ENCODE data around the gene SPDL1.

DNA sequence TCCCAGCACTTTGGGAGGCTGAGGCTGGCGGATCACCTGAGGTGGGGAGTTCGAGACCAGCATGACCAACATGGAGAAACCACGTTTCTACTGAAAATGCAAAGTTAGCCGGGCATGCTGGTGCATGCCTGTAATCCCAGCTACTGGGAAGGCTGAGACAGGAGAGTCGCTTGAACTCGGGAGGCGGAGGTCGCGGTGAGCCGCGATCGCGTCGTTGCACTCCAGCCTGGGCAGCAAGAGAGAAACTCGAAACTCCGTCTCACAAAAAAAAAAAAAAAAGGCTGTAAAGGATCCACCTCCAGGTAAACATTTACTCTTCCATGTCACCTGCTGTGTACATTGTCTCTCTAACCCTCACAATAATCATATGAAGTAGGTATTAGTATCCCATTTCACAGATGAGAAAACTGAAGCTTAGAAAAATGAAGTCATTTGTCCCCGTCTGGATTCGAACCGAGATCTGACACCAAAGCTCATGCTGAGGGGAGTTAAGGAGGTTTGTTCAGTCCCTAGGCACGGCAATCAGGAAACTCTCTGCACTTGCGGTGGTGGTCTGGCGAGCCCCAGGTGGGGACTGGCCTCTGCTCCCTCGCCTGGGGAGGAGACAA lies 53.0 kb downstream of the SPDL1 start:
- TF ChIP-seq POLR2AphosphoS5 (IDR thresholded peaks at IDR 0.05; ENCODE audit: low read depth, low read length) (no peak), TAF1 (IDR thresholded peaks at IDR 0.05; ENCODE audit: borderline replicate concordance, insufficient read depth, low read length) (no peak), SIN3A (IDR thresholded peaks at IDR 0.05; ENCODE audit: borderline replicate concordance, insufficient read depth, low read length) (no peak)
- TF ChIP-seq, protein P1, sequence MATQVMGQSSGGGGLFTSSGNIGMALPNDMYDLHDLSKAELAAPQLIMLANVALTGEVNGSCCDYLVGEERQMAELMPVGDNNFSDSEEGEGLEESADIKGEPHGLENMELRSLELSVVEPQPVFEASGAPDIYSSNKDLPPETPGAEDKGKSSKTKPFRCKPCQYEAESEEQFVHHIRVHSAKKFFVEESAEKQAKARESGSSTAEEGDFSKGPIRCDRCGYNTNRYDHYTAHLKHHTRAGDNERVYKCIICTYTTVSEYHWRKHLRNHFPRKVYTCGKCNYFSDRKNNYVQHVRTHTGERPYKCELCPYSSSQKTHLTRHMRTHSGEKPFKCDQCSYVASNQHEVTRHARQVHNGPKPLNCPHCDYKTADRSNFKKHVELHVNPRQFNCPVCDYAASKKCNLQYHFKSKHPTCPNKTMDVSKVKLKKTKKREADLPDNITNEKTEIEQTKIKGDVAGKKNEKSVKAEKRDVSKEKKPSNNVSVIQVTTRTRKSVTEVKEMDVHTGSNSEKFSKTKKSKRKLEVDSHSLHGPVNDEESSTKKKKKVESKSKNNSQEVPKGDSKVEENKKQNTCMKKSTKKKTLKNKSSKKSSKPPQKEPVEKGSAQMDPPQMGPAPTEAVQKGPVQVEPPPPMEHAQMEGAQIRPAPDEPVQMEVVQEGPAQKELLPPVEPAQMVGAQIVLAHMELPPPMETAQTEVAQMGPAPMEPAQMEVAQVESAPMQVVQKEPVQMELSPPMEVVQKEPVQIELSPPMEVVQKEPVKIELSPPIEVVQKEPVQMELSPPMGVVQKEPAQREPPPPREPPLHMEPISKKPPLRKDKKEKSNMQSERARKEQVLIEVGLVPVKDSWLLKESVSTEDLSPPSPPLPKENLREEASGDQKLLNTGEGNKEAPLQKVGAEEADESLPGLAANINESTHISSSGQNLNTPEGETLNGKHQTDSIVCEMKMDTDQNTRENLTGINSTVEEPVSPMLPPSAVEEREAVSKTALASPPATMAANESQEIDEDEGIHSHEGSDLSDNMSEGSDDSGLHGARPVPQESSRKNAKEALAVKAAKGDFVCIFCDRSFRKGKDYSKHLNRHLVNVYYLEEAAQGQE (IDR thresholded peaks at IDR 0.05; ENCODE audit: insufficient read depth in 1 of 2, low read depth in 2 of 2, low read length in 2 of 2), result no peak
